HG03460 (cell line): ENCODE measurements around the gene CTF1.
A peak's percentile ranks its signal among the peaks of the same experiment; 100 is the strongest.
"Not testable (repeated sequence)": the region's sequence is repeated elsewhere in the genome, so short reads cannot be mapped to it uniquely, and the experiment has no call there.

Source experiments
- ATAC-seq: cut with Tn5 transposase; IDR thresholded peaks from one replicate; pipeline ENCODE4 v1.9.1; 2021; ENCODE audit not compliant: unreplicated experiment

Gene CTF1

GRCh38 chr16:30896261-30896888 lies at the start of gene CTF1:
TSS of gene CTF1 (plus strand) at chr16:30896614. CDS start at chr16:30896644, 30 bp downstream.
- no peak for ATAC-seq

- no peak for ATAC-seq
Observed at GRCh38 chr16:30846649-30847402, 49.6 kb upstream of the CTF1 start.

- no peak for ATAC-seq
Observed at GRCh38 chr16:30850246-30850645, 46.2 kb upstream of the CTF1 start.

GRCh38 chr16:30853758-30854157 lies 42.7 kb upstream of the CTF1 start:
- no peak for ATAC-seq

- ATAC-seq: no peak
Observed at GRCh38 chr16:30858111-30858495, 38.3 kb upstream of the CTF1 start.

GRCh38 chr16:30858829-30859423 lies 37.5 kb upstream of the CTF1 start:
- ATAC-seq: no peak

GRCh38 chr16:30860729-30861128 lies 35.7 kb upstream of the CTF1 start:
- ATAC-seq: not testable (repeated sequence)

- not testable (repeated sequence) for ATAC-seq
Observed at GRCh38 chr16:30863178-30863577, 33.2 kb upstream of the CTF1 start.

- ATAC-seq: no peak
Observed at GRCh38 chr16:30866031-30866430, 30.4 kb upstream of the CTF1 start.

GRCh38 chr16:30867747-30868146 lies 28.7 kb upstream of the CTF1 start:
- no peak for ATAC-seq

GRCh38 chr16:30870904-30871303 lies 25.5 kb upstream of the CTF1 start:
- ATAC-seq: no peak

- no peak for ATAC-seq
Observed at GRCh38 chr16:30874244-30874820, 22.1 kb upstream of the CTF1 start.

- ATAC-seq: peak; percentile 77
Observed at GRCh38 chr16:30874821-30875717, 21.3 kb upstream of the CTF1 start.

- no peak for ATAC-seq
Observed at GRCh38 chr16:30875871-30876801, 20.3 kb upstream of the CTF1 start.

- no peak for ATAC-seq
Observed at GRCh38 chr16:30876867-30877266, 19.5 kb upstream of the CTF1 start.

GRCh38 chr16:30882429-30883310 lies 13.7 kb upstream of the CTF1 start:
- no peak for ATAC-seq

- peak; percentile 48 for ATAC-seq
Observed at GRCh38 chr16:30884760-30885159, 11.7 kb upstream of the CTF1 start.

- ATAC-seq: no peak
Observed at GRCh38 chr16:30885196-30885595, 11.2 kb upstream of the CTF1 start.

GRCh38 chr16:30886145-30886544 lies 10.3 kb upstream of the CTF1 start:
- no peak for ATAC-seq
